Neural crest cell (in vitro differentiated cells): ENCODE results near the gene CFL1. TPM values are rescaled to one million over a fixed set of nuclear protein-coding genes. Genes with fewer than 3 reads are reported as not detected.

ENCODE experiments used
- DNase-seq: peaks from one replicate; pipeline ENCODE4 v3.0.0; 2021; ENCODE audit warnings: low read depth, mixed read lengths, low spot score
- H3K27ac Mint-ChIP-seq: one replicate; pipeline ENCODE4 v1.8.0; 2021; ENCODE audit warnings: mild to moderate bottlenecking, mixed read lengths; ENCODE audit not compliant: unreplicated experiment
- H3K27me3 Mint-ChIP-seq: 2 replicates; pipeline ENCODE4 v1.8.0; 2021; ENCODE audit warnings: low read depth, mild to moderate bottlenecking, mixed read lengths
- H3K36me3 Mint-ChIP-seq: 2 replicates; pipeline ENCODE4 v1.8.0; 2021; ENCODE audit warnings: low read depth, mild to moderate bottlenecking, mixed read lengths
- H3K4me1 Mint-ChIP-seq: 2 replicates; pipeline ENCODE4 v1.8.0; 2021; ENCODE audit warnings: mixed read lengths
- H3K4me3 Mint-ChIP-seq: one replicate; pipeline ENCODE4 v1.8.0; 2021; ENCODE audit warnings: mild to moderate bottlenecking, mixed read lengths
- H3K9me3 Mint-ChIP-seq: 2 replicates; pipeline ENCODE4 v1.8.0; 2021; ENCODE audit warnings: mixed read lengths
- CTCF ChIP-seq: fragments of 200-600 bp; sonication (generic); conservative IDR thresholded peaks from 2 replicates; pipeline ENCODE4 v1.5.0; 2021; ENCODE audit warnings: antibody characterized with exemption, mild to moderate bottlenecking
- long read RNA-seq: library from polyadenylated mRNA; unstranded; transcript quantifications from one replicate; pipeline ENCODE4 v2.0.0, GENCODE V29; 2020
- total RNA-seq: library from RNA; stranded (reverse); gene quantifications from 2 replicates; pipeline ENCODE4 v1.2.1, GENCODE V29; 2021

CFL1 gene
- 1,357 and 1,437 TPM in 2 replicates for total RNA-seq
- long read RNA-seq, transcript CFL1-201 (4 exons, 1,234 nt), result major isoform, 62 of 101 reads
- long read RNA-seq, partial matches to known transcripts, result 0 of 101 reads
- long read RNA-seq, other reads (novel, unspliced or antisense), result 39 of 101 reads

GRCh38 chr11:65857853-65858680 is at the start of gene CFL1:
Gene CFL1 (minus strand): TSS chr11:65858180. CDS start chr11:65858099, 81 bp downstream.
- Mint-ChIP-seq H3K27me3 (peaks cover 26% of the 10 kb centered on the region), H3K4me1 (peaks cover 60% of the 10 kb centered on the region), H3K27ac (peak within 1 kb of the TSS; percentile 99), H3K4me3 (peak within 1 kb of the TSS; percentile 95), H3K36me3 (peaks cover 36% of the 10 kb centered on the region), H3K9me3 (no peaks in the 10 kb centered on the region)
- no peak for TF ChIP-seq CTCF
- DNase-seq, result peak; percentile 96

DNA sequence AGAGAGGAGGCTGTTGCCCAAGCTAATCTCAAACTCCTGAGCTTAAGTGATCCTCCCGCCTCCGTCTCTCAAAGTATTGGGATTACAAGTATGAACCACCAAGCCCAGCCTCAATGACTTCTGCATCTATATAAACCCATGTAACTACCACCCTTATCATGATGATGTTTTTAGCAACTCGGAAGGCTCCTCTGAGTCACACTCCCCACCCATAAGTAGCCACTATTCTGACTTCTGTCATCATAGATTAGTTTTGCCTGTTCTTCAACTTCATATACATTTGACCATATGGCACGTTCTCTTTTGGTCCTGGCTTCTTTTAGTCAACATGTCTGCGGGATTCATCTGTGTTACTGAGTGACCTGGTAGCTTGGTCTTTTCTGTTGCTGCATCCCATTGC is 48.6 kb upstream of the CFL1 start:
- no peak for TF ChIP-seq CTCF
- Mint-ChIP-seq H3K9me3 (no peaks in the 10 kb centered on the region), H3K4me3 (no peak overlapping the region), H3K27ac (no peak overlapping the region), H3K4me1 (peaks cover 31% of the 10 kb centered on the region), H3K27me3 (peaks cover 26% of the 10 kb centered on the region), H3K36me3 (no peaks in the 10 kb centered on the region)
- DNase-seq, result no peak

- DNase-seq, result no peak
- Mint-ChIP-seq H3K4me1 (peaks cover 33% of the 10 kb centered on the region), H3K9me3 (no peaks in the 10 kb centered on the region), H3K4me3 (peak overlapping the region; percentile 49), H3K36me3 (no peaks in the 10 kb centered on the region), H3K27me3 (peaks cover 41% of the 10 kb centered on the region), H3K27ac (peak overlapping the region; percentile 20)
- no peak for TF ChIP-seq CTCF
Measured at GRCh38 chr11:65903715-65904114, 45.7 kb upstream of the CFL1 start.

- Mint-ChIP-seq H3K36me3 (no peaks in the 10 kb centered on the region), H3K27ac (peak overlapping the region; percentile 83), H3K9me3 (no peaks in the 10 kb centered on the region), H3K4me1 (peaks cover 35% of the 10 kb centered on the region), H3K4me3 (peak overlapping the region; percentile 49), H3K27me3 (peaks cover 47% of the 10 kb centered on the region)
- DNase-seq, result no peak
- TF ChIP-seq CTCF, result no peak
Measured at GRCh38 chr11:65903068-65903481, 45.1 kb upstream of the CFL1 start.

DNA sequence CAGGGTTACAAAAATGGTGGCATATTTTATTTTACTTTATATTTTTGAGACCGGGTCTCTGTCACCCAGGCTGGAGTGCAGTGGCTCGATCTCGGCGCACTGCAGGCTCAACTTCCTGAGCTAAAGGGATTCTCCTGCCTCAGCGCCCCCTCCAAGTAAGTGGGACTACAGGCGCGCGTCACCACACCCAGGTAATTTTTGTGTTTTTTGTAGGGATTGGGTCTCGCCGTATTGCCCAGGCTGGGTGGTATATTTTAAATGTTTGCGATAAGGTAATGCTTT is 42.9 kb upstream of the CFL1 start:
- peak overlapping the region; percentile 78 for H3K4me3 Mint-ChIP-seq
- no peak overlapping the region for H3K27ac Mint-ChIP-seq

More for the DNA sequence above, 42.9 kb upstream of the CFL1 start:
- no peak for TF ChIP-seq CTCF
- no peaks in the 10 kb centered on the region for H3K9me3 Mint-ChIP-seq
- H3K36me3 Mint-ChIP-seq, result no peaks in the 10 kb centered on the region
- DNase-seq, result no peak
- peaks cover 35% of the 10 kb centered on the region for H3K4me1 Mint-ChIP-seq
- peaks cover 57% of the 10 kb centered on the region for H3K27me3 Mint-ChIP-seq
